Left renal pelvis (tissue), 4 donors: ENCODE measurements around the gene IRF1. TPM values are rescaled to one million over a fixed set of nuclear protein-coding genes. Genes with fewer than 3 reads are reported as not detected.

Experiments used
- DNase-seq, 4 donors: peaks; one replicate each; pipeline ENCODE4 v3.0.0-alpha.2; 2013; ENCODE audit warnings: low read depth in 4 of 4, low spot score in 3 of 4
- polyA plus RNA-seq, 4 donors: library from polyadenylated mRNA; unstranded; fragments of 120-200 nt; gene quantifications; one replicate each; pipeline ENCODE4 v1.2.1, GENCODE V29; 2013; ENCODE audit not compliant: insufficient read length in 4 of 4

IRF1 gene
- polyA plus RNA-seq, 4 donors, result 14.7 to 23.8 (median 18.1) TPM

GRCh38 chr5:132463811-132464155 is 26.8 kb downstream of the IRF1 start:
- no peak for DNase-seq

DNA sequence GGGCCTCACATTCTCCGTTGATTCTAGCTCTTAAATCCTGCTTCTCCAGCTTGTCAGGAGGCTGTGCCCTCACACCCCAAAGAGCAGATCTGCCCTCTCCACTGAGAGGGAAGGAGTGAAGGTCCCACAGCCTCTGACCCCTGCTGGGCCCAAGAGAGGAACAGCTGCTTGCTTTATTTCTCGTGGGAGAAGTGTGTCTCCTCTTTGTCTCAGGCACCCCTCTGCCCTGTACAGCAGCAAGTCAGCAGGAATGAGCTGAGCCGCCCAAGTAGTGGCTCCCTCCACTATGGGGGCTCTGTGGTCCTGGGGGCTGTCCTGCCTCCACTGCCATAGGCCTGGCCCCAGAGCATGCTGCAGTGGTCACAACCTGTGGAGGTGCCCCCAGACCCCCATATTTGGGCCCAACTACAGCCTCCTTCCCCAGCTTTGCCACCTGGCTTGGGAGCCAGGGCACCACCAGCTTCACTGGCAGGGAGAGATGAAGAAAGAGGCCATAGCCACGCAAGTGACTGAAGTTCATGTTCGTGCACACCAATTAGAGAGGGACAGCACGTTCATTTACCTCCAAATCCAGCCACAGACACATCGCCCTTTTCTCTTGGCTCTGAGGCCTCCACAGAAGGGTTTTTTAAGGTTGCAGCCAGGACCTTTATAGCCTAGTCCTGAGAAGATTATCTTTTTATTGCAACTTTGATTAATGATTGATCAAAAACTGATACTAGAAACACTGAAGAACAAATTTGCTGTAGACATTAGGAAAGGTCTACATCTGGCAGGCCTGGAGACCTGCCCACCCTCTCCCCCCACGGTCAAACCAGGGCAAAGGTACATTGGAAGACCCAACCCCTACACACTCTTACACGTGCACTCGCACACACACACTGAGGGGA is 27.5 kb downstream of the IRF1 start:
- no peak for DNase-seq

DNA sequence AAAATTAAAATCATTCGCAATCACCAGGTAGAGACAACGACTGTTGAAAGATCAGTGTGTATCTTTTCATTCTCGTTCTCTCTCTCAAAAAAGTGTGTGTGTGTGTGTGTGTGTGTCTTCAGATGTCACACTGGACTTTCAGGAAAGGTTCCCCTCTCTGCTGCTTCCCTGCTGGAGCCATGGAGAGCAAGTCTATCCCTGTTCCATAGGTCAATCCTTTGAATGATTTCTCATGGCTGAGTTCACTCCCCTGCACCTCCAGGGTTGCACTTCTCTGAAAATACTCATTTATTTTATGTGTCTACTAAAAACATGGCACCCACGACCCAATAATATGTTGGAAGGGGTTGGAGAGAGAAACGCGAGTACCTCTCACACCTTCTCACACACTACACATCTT is 28.2 kb downstream of the IRF1 start:
- no peak for DNase-seq

DNA sequence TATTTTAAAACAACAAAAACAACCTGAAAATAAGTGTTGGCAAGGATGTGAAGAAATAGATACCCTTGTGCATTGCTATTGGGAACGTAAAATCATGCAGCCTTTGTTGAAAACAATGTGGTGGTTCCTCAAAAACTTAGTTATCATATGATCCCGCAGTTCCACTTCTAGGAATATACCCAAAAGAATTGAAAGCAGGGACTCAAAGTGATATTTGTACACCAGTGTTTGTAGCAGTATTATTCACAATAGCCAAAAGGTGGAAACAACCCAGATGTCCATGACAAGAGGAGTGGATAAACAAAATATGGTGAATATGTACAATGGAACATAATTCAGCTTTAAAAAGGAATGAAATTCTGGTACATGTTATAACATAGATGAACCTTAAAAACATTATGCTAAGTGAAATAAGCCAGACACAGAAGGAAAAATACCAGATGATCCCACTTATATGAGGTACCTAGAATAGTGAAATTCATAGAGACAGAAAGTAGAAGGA is 29.0 kb downstream of the IRF1 start:
- DNase-seq, result no peak

DNA sequence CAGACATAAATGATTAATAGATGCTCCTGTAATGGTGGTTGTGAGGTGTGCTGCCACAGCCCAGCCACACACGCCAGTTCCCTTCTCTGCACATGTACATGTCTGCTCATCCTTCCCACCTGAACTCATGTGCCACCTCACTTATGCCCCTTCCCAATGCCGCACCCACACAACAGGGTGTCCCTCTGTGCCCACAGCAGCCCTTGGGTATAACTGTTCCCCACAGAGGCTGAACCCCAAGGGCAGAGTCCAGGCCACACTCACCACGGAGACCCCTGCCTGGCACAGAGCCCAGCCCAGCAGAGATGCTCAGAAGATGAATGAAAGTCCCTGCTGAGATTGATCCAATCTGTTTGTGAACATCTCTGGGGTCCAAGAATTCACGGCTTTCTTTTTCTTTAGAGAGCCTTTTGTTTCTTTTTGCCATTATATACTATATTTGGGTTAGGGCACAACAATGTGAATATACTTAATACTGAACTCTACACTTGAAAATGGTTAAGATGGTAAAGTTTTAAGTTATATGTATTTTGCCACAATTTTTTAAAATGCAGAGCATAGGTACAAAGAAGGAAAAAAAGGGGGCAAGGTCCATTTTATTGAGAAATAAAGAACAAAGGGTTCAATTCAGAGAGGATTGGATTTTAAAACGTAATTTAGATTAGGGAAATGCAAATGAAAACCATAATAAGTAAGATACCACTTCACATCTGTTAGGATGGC is 29.6 kb downstream of the IRF1 start:
- no peak for DNase-seq

DNA sequence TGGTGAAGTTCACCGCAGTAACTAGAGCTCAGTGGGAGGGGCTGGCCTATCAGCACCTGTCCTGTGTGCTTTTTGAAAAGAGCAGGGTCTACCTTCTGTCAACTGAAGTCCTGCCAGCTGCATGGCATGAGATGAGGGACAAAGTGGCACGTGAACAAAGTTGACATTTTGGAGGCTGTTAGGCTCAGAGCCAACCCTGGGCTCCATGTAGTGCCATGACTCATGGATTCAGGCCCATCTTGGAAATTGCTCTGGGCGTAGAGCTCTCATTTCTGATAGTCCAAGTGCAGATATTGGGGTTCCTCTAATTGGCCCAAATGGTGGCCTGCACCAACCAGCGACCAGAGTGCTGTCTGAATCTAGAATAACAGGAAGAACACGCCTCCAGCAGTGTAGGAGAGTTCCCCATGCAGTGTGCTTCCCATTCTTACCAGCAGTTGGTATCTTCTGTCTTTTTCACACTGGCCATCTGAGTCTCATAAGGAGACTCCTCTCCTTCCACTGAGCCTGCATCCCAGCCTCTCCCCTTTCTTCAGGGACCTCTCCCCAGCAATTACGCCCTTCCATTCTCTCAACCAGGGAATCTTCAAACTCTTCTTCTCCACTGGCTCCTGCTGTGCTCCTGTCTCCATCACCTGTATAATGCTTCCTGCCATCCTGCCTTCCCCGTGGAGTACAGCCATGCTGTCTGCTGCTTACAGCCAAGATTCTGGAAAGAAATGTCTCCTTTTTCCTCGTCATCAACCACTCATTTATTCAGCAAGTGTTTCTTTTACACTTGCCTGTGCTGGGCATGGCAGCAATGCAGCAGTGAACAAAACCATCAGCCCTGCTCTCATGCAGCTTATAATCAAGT is 30.4 kb downstream of the IRF1 start:
- DNase-seq, result no peak

GRCh38 chr5:132459031-132459982 is 31.3 kb downstream of the IRF1 start:
- no peak for DNase-seq

DNA sequence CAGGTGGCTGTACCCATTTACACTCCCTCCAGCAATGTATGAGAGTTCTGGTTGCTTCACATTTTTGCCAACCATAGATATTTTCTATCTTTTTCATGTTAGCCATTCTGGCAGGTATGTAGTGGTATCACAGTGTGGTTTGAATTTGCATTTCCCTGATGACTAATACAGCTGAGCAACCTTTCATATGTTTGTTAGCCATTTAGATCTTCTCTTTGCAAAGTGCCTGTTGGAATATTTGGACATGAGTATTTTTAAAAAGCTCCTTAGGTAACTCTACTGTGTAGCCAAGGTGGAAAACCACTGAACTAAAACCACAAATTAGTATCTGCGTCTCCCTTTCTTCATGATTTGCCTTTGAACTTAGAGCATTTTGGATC is 31.9 kb downstream of the IRF1 start:
- no peak for DNase-seq

GRCh38 chr5:132458226-132458560 is 32.4 kb downstream of the IRF1 start:
- DNase-seq, result no peak

GRCh38 chr5:132457371-132458225 is 33.0 kb downstream of the IRF1 start:
- DNase-seq, result no peak

GRCh38 chr5:132456987-132457361 is 33.6 kb downstream of the IRF1 start:
- DNase-seq, result no peak

DNA sequence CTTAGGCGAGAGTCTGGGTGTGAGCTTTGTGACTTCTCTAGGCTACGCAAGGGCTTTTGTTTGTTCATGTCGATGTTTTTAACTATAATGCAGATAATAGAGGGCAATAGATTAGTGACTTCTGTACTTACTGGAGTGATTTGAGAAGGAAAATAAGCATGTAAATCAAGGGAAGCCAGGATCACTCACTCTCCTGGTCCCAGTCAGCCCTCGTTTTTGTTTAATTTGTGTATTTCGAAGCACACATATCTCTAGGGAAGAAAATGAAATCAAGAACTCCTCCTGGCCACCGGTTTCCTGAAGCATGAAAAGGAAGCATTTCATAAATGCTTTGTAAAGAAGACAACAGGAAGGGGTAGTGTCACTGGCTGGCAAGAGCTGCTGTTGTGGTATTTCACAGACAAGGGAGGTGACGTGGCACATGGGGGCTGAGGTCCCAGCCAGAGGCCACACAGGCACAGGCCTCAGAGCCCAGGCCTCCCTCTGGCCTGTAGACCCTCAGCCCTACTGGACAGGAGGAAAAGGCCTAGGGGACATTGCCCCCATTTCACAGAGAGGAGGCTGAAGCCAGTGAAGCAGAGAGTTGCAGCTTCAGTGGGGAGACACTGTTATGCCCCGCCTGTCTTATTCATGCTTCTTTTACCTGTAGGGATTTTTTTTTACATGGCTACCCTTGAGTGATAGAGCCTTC is 34.1 kb downstream of the IRF1 start:
- DNase-seq, result no peak

- no peak for DNase-seq
These were observed 34.9 kb downstream of the IRF1 start for GRCh38 chr5:132455614-132456115.

DNA sequence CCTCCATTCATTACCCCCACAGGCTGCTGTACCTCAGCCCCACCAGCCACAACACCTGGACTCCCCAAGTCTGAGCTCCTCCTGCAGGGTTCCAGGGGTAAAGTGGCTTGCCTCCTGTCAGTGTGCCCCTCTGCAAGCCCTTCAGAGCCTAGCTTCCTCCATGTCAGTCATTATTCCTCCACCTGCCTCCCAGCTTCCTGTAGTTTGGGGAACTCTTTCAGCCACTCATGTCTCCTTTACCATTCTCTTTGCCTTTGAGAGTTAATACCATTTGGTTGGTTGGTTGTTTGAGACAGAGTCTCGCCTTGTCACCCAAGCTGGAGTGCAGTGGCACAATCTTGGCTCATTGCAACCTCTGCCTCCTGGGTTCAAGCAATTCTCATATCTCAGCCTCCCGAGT is 36.2 kb downstream of the IRF1 start:
- no peak for DNase-seq

- DNase-seq, result no peak
These were observed 39.2 kb downstream of the IRF1 start for GRCh38 chr5:132451387-132451786.

DNA sequence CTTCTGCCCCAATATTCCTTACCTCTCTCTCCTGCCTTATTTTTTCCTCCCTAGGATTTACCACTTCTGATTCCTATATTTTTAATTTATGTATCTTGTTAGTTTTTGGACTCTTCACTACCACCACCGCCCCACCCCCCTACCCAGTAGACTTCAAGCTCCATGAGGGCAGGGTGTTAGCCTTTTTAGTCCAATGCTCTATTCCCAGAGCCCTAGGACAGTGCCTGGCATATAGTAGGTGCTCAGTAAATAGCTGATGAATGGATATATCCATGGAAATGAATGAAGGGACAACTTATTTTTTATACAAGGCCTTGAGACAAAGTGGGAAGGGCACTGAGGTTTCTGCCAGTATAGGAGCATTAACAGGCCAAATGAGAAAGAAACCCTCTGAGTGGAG is 41.5 kb downstream of the IRF1 start:
- DNase-seq, result no peak

DNA sequence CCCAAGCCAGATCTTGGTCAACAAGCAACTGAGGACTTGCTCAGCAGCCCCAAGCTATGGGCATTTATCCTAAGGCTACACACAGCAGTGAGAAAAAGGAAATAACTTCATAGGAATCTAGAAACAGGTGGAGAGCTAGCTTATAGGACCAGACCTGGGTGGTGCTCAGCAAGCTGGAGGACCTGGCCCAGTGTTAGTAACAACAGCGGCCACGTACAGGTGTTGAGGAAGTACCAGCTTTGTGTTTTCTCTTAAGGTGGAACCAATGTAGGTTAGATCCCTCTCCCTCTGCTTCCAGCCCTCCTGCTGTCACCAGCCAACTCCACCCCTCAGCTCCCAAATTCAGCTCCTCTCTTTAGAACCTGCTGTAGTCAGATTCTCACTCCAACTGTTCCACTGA is 43.4 kb downstream of the IRF1 start:
- no peak for DNase-seq

- DNase-seq, result no peak
These were observed 44.0 kb downstream of the IRF1 start for GRCh38 chr5:132446621-132447020.
